OCI-LY3 (cell line): Measurements from ENCODE around the gene DYRK1B.

Experiments
- EZH2phosphoT487 ChIP-seq: fragments of 200-600 bp; shearing (Covaris generic); IDR thresholded peaks from 2 replicates; pipeline ENCODE4 v1.6.1; 2018; ENCODE audit warnings: antibody characterized with exemption, mixed run types, low read depth
- TF ChIP-seq, protein P1 (sequence below): fragments of 200-600, 300-600 bp; sonication (generic); IDR thresholded peaks from 2 replicates; pipeline ENCODE4 v1.5.1; 2014; ENCODE audit warnings: antibody characterized with exemption, low read length, low read depth

DNA sequence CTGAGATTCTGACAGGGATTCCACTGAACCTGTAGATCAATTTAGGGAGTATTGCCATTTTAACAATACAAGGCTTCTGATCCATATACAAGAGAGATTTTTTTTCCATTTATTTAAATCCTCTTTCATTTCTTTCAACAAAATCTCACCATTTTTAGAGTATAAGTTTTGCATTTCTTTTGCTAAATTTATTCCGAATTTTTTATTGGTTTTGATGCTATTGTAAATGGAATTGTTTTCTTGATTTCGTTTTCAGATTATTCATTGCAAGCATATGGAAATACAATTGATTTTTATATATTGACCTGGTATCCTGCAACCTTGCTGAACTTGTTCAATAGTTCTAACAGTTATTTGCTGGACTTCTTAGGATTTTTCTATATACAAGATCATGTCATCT lies 36.9 kb downstream of the DYRK1B start:
- TF ChIP-seq, protein P1, sequence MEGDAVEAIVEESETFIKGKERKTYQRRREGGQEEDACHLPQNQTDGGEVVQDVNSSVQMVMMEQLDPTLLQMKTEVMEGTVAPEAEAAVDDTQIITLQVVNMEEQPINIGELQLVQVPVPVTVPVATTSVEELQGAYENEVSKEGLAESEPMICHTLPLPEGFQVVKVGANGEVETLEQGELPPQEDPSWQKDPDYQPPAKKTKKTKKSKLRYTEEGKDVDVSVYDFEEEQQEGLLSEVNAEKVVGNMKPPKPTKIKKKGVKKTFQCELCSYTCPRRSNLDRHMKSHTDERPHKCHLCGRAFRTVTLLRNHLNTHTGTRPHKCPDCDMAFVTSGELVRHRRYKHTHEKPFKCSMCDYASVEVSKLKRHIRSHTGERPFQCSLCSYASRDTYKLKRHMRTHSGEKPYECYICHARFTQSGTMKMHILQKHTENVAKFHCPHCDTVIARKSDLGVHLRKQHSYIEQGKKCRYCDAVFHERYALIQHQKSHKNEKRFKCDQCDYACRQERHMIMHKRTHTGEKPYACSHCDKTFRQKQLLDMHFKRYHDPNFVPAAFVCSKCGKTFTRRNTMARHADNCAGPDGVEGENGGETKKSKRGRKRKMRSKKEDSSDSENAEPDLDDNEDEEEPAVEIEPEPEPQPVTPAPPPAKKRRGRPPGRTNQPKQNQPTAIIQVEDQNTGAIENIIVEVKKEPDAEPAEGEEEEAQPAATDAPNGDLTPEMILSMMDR: no peak
- no peak for TF ChIP-seq EZH2phosphoT487
